Inflammatory macrophage treated with lipopolysaccharide for 4 hours (primary cell): Measurements from ENCODE around the gene C14orf93.

ENCODE experiments used
- DNase-seq: peaks from one replicate; pipeline ENCODE4 v3.0.0-alpha.2; 2020

C14orf93 gene

GRCh38 chr14:23044840-23045239 is 34.9 kb upstream of the C14orf93 start:
- no peak for DNase-seq

GRCh38 chr14:23043754-23044153 is 33.8 kb upstream of the C14orf93 start:
- DNase-seq, result no peak

GRCh38 chr14:23043145-23043544 is 33.2 kb upstream of the C14orf93 start:
- no peak for DNase-seq

- no peak for DNase-seq
Measured at GRCh38 chr14:23042162-23042965, 32.4 kb upstream of the C14orf93 start, which contains the start of gene PSMB11. TSS of gene PSMB11 (plus strand) at chr14:23042212. CDS start at chr14:23042226, 14 bp downstream.

- no peak for DNase-seq
Measured at GRCh38 chr14:23041729-23042128, 31.8 kb upstream of the C14orf93 start.

GRCh38 chr14:23040100-23040499 is 30.2 kb upstream of the C14orf93 start:
- DNase-seq, result no peak

GRCh38 chr14:23035303-23036144 is 25.6 kb upstream of the C14orf93 start:
- no peak for DNase-seq

GRCh38 chr14:23034498-23035302 is 24.8 kb upstream of the C14orf93 start, which contains the start of gene PSMB5:
TSS of gene PSMB5 (minus strand) at chr14:23034900. CDS start at chr14:23034881, 19 bp downstream.
- DNase-seq, result peak; percentile 96

GRCh38 chr14:23033801-23034497 is 24.0 kb upstream of the C14orf93 start:
- DNase-seq, result peak; percentile 16

- no peak for DNase-seq
Measured at GRCh38 chr14:23033251-23033727, 23.3 kb upstream of the C14orf93 start.

- DNase-seq, result no peak
Measured at GRCh38 chr14:23030936-23031335, 21.0 kb upstream of the C14orf93 start.

GRCh38 chr14:23028799-23029198 is 18.9 kb upstream of the C14orf93 start:
- DNase-seq, result no peak

GRCh38 chr14:23025151-23025814 is 15.3 kb upstream of the C14orf93 start:
- no peak for DNase-seq

- no peak for DNase-seq
Measured at GRCh38 chr14:23024612-23025075, 14.7 kb upstream of the C14orf93 start.

GRCh38 chr14:23023795-23024152 is 13.8 kb upstream of the C14orf93 start:
- DNase-seq, result no peak

GRCh38 chr14:23023022-23023794 is 13.3 kb upstream of the C14orf93 start:
- no peak for DNase-seq

- DNase-seq, result no peak
Measured at GRCh38 chr14:23021889-23022442, 12.0 kb upstream of the C14orf93 start.

GRCh38 chr14:23021434-23021833 is 11.5 kb upstream of the C14orf93 start:
- no peak for DNase-seq

- DNase-seq, result no peak
Measured at GRCh38 chr14:23020143-23021128, 10.5 kb upstream of the C14orf93 start.
